CD4-positive, alpha-beta T cell treated with Interleukin-21 for 1 hour (primary cell): ENCODE results near the gene CTIF.

ENCODE experiments used
- DNase-seq: peaks from one replicate; pipeline ENCODE4 v3.0.0-alpha.2; 2020

Gene CTIF

DNA sequence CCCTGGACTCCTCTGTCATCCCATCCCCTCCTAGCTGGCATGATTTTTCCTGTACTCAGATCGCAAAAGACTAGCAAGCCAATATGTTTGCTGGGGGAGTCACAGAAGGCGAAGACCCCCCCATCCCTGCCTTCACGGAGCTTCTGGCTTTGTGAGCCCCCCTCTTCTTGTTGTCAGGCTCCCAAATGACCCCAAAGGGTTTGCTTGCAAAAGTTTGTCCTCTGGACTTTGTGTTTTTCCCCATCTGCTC is 242.0 kb downstream of the CTIF start:
- DNase-seq, result no peak

GRCh38 chr18:48781163-48781987 is 242.5 kb downstream of the CTIF start:
- DNase-seq, result no peak

DNA sequence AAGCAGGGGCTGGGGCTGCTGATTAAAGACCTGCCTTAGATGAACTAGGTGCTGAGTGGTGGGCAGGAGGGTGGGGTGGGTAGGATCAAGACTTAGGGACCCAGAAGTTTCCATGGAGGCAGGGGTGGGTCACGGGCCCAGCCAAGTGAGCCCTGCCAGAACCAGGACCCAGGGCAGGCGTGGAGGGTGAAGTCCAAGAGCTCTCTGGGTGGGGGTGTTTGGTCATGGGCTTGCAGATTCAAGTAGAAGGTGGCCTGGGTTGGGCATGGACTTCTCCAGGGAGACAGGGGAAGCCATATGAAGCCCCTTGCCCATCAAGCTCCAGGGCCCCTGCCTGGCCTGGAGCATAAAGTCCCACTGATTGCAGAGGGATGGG is 243.1 kb downstream of the CTIF start:
- no peak for DNase-seq

DNA sequence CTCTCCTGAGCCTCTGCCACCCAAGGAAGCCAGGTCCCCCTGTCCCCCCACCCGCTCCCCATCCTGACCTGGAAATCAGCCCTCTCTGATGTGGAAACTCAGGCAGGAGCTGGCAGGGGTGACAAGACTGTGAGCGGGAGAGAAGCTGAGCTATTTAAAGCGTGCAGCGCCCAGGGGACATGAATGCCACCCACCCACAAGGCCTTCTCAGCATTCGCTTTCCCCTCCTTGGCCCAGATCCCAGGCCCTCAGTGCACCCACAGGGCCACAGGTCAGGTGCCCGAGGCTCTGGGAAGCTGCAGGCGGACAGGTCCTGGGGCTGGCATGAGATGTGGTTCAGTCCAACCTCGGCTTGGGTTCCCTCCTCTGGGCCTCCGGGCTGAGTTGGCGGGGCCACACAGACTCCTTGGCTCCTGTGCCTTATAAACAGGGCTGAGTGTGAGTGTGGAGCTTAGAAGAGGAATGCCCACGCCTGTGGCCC is 243.6 kb downstream of the CTIF start:
- no peak for DNase-seq

DNA sequence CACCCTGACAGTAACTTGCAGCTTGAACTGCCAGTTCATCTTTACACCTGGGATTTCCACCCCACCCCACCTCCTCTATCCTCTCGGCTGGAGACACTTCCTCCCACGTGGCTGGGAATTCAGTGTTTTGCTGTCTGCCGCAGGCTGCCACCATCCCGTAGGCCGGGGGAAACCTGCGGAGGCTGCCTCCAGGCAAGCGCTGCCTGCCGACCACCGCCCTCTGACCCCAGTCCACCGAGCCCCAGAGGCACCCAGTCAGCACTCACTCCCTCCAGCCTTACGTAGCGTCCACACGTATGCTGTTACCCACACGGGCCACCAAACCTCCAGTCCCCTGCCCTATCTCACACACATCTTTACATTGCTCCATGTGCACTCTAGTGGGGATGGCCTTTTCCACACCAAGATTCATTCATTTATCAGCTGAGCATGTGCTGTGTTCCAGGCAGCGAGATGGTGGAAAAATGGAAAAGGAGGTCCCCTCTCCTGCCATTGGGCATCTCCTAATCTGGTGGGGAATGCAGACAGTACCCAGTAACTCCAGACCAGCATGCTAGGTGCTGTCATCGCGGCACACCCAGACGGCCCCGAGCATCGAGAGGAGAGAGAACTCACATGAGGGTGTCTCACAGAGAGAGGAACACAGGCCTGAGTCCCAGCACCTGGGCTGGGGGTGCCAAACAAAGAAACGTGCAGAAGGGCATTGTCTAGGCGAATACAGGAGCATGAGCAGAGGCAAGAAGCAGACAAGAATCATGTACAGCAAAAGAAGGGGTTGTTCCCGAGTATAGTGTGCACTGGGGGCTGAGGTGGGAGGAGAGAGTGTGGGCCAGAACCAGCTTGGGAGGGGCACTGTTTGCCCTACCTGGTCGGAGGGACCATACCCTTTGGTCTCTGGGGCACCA is 245.0 kb downstream of the CTIF start:
- DNase-seq, result no peak

DNA sequence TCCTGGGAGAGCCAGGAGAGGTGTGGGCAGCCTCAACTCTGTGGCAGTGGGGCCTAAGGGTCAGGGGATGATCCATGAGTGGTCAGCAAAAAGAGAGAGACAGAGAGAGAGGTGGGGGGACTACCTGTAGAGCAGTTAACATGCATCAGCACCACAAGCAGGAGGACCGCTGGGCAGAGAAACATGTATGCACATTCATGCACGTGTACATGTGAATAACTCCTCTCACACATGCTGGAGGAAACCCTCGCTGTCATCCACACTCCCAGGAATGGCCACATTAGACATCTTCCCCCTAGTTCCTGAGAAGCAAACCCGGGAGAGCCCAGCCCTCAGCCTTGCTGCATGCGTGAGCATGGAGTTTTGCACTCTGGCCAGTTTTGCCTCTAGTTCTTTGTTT is 245.8 kb downstream of the CTIF start:
- no peak for DNase-seq

GRCh38 chr18:48785091-48785614 is 246.3 kb downstream of the CTIF start:
- DNase-seq, result peak; percentile 34

DNA sequence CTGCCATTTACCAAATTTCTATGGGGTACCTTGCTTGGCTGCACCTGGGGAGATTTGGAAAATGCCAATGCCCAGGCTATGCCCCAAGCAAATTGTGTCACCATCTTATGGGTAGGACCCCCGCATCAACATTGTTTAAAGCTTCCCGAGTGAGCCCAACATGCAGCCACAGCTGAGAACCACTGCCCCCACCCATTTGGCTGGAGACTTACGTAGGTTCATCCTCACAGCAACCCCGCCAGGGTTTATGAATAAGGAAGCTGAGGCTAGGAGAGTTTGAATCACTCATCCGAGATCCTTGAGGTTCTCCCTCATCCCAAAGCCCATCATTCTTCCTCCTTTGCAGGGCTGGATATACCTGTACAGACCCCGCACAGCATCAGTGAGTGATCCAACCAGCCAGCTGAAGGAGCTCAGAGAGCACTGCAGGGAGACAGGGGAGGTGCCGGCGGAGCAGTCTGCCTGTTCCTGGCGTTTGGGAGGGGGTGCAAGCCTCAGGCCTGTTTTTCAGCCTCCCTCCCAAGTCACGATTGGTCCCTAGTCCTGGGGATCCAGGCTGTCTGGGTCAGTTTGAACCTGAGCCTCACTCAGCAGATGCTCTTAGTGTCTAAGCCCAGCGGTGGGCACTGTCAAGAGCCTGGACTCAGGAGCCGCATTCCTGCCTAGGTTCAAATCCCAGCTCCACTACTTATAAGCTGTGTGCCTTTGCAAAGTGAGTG is 247.1 kb downstream of the CTIF start:
- DNase-seq, result no peak

GRCh38 chr18:48786455-48787202 is 247.8 kb downstream of the CTIF start:
- DNase-seq, result no peak

- DNase-seq, result no peak
Observed at GRCh38 chr18:48787203-48788151, 248.6 kb downstream of the CTIF start.

- DNase-seq, result no peak
Observed at GRCh38 chr18:48788373-48788772, 249.5 kb downstream of the CTIF start.

DNA sequence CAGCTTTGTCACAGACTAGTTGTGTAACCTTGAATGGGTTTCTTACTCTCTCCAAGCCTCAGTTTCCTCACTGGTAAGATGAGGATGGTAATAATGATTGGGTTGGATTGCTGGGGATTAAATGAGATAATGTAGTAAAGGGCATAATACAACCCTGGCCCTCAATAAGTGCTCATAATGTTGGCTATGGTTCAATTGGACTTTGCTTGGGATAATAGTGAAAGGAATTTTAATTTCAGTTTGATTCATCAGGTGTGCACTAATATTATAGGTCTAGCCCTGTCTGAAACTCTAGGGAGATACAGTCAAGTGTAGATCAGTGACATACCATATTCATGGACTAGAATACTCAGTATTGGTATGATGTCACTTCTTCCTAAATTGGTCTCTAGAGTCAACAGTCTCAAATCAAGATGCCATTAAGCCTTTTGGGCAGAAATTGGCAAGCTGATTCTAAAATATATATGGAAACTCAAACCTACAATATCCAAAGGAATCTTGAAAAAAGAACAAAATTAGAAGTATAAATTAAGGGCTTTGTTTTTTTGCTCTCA is 250.5 kb downstream of the CTIF start:
- DNase-seq, result no peak

DNA sequence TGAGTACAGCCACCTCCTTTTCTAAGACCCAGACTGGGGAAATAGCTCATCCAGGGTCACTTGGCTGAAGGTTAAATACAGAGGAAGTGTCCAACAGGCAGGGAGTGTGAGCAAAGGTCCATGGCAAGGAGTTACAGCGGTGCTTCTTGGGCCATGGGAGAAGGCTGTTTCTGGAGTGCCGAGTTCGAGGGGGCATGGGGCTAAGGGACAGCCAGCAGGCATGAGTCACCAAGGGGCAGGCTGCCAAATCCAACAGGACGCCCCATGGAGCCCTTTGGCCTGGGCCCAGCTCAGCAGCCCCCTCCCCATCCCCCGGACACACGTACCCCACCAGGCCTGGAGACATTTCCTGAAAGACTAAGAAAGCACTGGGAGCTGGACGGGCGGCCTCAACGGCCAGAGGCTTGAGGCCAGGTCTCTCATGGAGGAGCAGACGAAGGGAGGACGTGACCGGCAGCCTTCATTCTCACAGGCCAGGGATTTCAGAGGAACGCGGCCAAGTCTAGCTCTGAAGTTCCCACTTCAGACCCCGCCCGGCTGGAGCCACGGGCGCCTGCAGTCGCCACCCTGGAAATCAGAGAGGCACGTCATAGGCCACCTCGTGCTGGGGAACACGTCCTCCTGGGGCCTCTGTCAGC is 251.5 kb downstream of the CTIF start:
- DNase-seq, result no peak

- DNase-seq, result no peak
Observed at GRCh38 chr18:48790869-48791635, 252.2 kb downstream of the CTIF start.

DNA sequence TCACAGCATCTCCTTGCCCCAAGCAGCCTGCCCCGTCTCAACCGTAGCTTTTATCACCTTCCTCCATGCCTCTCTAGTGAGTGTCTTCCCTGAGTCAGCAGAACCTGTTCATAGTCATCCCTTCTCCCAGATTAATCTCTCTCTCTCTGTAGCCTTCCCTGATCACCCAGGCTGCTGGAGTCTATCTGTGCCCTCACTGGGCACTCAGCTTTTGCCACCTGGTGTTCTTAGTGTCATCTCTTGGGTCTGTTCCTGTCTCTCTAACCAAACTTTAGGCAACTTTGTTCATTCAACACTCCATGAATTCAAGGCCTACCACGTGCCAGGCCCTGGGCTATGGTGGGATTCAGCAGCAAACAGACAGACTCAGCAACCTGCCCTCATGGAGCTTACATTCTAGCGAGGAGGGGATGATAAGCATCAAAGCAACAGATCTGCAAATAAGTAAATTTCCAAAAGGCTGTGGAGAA is 252.8 kb downstream of the CTIF start:
- no peak for DNase-seq

- no peak for DNase-seq
Observed at GRCh38 chr18:48792141-48792540, 253.3 kb downstream of the CTIF start.

DNA sequence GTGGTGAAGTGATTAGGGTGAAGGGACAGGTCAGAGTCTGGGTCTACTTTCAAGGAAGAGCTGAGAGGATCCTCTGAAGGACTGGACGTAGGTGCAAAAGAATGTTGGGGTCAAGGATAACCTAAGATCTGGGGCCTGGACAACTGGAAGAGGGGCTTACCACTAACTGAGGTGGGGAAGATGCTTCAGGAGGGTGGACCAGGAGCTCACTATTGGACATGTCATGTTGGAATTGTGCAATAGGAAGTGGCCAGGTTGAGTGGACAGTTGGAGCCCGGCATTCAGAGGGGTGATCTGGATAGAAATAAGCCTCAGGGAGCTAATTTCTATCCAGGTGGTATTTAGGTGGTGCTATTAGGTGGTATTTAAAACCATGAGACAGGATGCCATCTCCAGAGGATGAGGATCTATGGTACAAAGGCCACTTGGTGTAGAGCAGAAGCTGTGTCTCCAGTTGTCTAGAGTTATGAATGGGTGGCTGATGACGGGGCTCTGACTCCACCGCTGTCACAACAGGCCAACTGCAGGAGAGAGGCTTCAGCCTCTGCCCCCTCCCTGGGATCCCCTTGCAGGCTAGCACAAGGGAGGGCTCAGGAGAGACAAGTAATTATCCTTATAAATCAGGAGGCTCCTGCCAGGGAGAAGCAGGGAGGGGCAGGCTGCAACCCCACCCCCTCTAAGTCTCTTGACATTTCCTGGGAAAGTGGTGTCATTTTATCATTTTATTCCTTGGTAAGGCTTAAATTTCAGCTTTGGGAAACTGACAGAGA is 254.0 kb downstream of the CTIF start:
- DNase-seq, result no peak

GRCh38 chr18:48794251-48794970 is 255.6 kb downstream of the CTIF start:
- DNase-seq, result no peak
